ENCODE data around the gene DUSP7. TPM values are rescaled to one million over a fixed set of nuclear protein-coding genes. Genes with fewer than 3 reads are reported as not detected.

The DUSP7 gene
- total RNA-seq, 1 experiment from 2014 or later, result 13.1 TPM

DNA sequence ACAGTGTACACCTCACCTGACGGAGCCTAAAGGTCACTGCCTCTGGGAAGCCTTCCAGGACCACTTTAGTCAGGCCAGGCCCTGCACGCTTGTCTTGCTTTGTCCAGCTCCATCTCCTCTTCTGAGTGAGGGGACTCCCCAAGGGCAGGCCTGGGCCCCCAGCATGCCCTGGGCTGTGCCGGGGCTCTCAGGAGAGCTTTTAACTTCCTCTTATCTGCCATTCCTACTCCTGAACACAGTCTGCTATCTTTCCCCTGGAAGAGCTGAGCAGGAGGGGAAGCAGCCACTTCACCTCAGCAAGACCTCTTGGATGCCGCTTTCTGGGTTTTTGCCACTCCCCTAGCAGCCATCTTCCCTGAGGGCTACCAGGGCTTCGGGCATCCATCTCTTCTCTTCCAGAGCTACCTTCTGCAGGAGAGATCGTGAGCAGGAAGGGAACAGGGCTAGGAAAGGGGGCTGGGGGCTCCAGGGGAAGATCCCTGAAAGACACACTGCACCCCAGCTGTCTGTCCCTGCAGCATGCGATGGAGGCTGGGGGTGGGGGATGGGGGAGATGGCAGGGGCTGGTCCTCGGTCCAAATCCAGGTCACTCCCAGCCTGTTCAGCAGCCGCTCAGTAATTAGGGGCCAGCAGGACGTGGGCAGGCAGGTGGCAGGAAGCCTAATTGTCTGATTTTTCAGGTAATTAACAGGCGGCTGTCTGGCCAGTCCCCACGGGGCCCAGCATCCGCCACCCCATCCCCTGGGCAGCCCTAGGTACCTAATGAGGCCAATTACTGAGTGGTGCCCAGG, 40.7 kb downstream of the DUSP7 start:
- Histone ChIP-seq H3K27ac (ENCODE audit: low read length) (no peak overlapping the region), H3K4me3 (ENCODE audit: low read depth in 2 of 2, low read length in 2 of 2) (no peak overlapping the region), H3K9me3 (ENCODE audit: control insufficient read depth, insufficient read depth, low read depth, low read length) (no peaks in the 10 kb centered on the region), H3K27me3 (ENCODE audit: control insufficient read depth, insufficient read depth, low read length) (no peaks in the 10 kb centered on the region), H3K4me1 (ENCODE audit: control insufficient read depth, insufficient read depth, low read length) (no peaks in the 10 kb centered on the region), H3K36me3 (ENCODE audit: control insufficient read depth, insufficient read depth, low read length) (no peaks in the 10 kb centered on the region)
- intact Hi-C loops (cut with micrococcal nuclease; ENCODE audit: unreplicated experiment), result no loop called here
- ChIA-PET CTCF (no interaction called here), POLR2A (interaction anchor here (0.6 kb wide), 1 partner anchor 102 kb away, joined by 4 read pairs; no protein-coding TSS in a partner anchor)
- ATAC-seq (no peak), DNase-seq (ENCODE audit: low read depth, low spot score) (no peak)
- TF ChIP-seq SIN3A (IDR thresholded peaks at IDR 0.05; ENCODE audit: borderline replicate concordance, insufficient read depth, low read depth, low read length), result no peak
- no peak for TF ChIP-seq TCF7L2 (IDR thresholded peaks at IDR 0.05; ENCODE audit: low read depth, low read length)
- TF ChIP-seq, protein P1, sequence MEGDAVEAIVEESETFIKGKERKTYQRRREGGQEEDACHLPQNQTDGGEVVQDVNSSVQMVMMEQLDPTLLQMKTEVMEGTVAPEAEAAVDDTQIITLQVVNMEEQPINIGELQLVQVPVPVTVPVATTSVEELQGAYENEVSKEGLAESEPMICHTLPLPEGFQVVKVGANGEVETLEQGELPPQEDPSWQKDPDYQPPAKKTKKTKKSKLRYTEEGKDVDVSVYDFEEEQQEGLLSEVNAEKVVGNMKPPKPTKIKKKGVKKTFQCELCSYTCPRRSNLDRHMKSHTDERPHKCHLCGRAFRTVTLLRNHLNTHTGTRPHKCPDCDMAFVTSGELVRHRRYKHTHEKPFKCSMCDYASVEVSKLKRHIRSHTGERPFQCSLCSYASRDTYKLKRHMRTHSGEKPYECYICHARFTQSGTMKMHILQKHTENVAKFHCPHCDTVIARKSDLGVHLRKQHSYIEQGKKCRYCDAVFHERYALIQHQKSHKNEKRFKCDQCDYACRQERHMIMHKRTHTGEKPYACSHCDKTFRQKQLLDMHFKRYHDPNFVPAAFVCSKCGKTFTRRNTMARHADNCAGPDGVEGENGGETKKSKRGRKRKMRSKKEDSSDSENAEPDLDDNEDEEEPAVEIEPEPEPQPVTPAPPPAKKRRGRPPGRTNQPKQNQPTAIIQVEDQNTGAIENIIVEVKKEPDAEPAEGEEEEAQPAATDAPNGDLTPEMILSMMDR (IDR thresholded peaks at IDR 0.05), result no peak
- no peak for TF ChIP-seq REST (IDR thresholded peaks at IDR 0.05; ENCODE audit: insufficient read depth in 1 of 2, low read depth in 2 of 2, low read length in 1 of 2)
- no peak for TF ChIP-seq POLR2AphosphoS5 (IDR thresholded peaks at IDR 0.05; ENCODE audit: low read depth, low read length)
- in situ Hi-C loops (cut with HindIII; ENCODE audit: low pct_unique_long_range_greater_than_20kb, low sequenced_read_pairs), result no loop called here
- no TSS peak for BruUV-seq (replicated peaks)

GRCh38 chr3:52014613-52015012, 41.8 kb downstream of the DUSP7 start:
- no peak for ATAC-seq
- Histone ChIP-seq H3K27me3 (ENCODE audit: control insufficient read depth, insufficient read depth, low read length) (no peaks in the 10 kb centered on the region), H3K9me3 (ENCODE audit: control insufficient read depth, insufficient read depth, low read depth, low read length) (no peaks in the 10 kb centered on the region), H3K36me3 (ENCODE audit: control insufficient read depth, insufficient read depth, low read length) (no peaks in the 10 kb centered on the region), H3K4me1 (ENCODE audit: control insufficient read depth, insufficient read depth, low read length) (no peaks in the 10 kb centered on the region), H3K27ac (ENCODE audit: low read length) (no peak overlapping the region), H3K4me3 (ENCODE audit: low read depth in 2 of 2, low read length in 2 of 2) (no peak overlapping the region)
- no peak for DNase-seq (ENCODE audit: low read depth, low spot score)
- ChIA-PET CTCF (interaction anchor here (1.1 kb wide), 1 partner anchor 26 kb away, joined by 3 read pairs; no protein-coding TSS in a partner anchor), POLR2A (no interaction called here)
- no TSS peak for BruUV-seq (replicated peaks)
- in situ Hi-C loops (cut with HindIII; ENCODE audit: low pct_unique_long_range_greater_than_20kb, low sequenced_read_pairs), result no loop called here
- no peak for TF ChIP-seq TCF7L2 (IDR thresholded peaks at IDR 0.05; ENCODE audit: low read depth, low read length)
- intact Hi-C loops (cut with micrococcal nuclease; ENCODE audit: unreplicated experiment), result no loop called here
